GM21390 (cell line): Measurements from ENCODE around the gene RSPH10B2.
"Not testable (repeated sequence)": the region's sequence is repeated elsewhere in the genome, so short reads cannot be mapped to it uniquely, and the experiment has no call there.

Experiments used
- ATAC-seq: cut with Tn5 transposase; IDR thresholded peaks from one replicate; pipeline ENCODE4 v1.9.1; 2021; ENCODE audit not compliant: unreplicated experiment

The RSPH10B2 gene

GRCh38 chr7:6842278-6842921 is 88.5 kb downstream of the RSPH10B2 start:
- ATAC-seq = not testable (repeated sequence)

DNA sequence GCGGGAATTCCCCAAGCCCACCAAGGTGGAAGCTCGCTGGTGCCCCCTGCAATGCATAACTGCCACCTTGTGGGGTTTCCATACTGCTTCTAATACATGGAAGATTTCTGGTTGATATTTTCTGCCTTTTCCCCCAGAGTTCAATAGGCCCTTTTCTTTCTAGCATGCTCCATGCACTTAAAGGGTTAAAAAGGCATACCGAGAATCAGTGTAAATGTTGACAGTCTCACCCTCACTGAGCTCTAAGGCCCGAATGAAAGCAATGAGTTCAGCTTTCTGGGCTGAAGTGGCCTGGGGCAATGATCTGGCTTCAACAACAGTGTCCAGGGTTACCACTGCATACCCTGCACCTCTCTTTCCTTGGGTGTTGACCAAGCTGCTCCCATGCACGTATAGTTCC is 89.2 kb downstream of the RSPH10B2 start:
- ATAC-seq = not testable (repeated sequence)

GRCh38 chr7:6843654-6844053 is 89.8 kb downstream of the RSPH10B2 start:
- not testable (repeated sequence) for ATAC-seq

DNA sequence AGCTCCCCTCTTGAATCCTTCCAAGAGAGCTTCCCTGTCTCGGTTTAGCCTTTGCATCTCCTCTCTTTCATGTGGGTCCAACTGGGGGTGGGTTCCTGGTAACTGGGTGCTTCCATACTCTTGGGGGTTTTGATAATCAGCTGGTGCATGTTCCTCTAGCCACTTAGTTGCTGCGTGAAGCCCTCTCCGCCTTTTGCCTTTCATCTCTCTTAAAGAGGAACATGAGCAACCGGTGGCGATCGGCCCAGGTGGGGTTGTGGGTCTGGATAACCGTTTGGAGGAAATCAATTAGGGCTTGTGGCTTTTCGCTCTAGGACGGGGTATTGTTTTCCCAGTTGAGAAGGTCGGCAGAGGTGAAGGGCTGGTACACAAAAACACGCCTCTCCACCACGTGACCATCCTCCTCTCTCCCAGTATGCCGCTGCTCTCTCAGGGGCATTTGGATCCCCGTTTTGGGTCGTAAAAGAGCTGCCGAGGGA is 92.1 kb downstream of the RSPH10B2 start:
- ATAC-seq = not testable (repeated sequence)

- not testable (repeated sequence) for ATAC-seq
Measured at GRCh38 chr7:6847751-6848150, 93.8 kb downstream of the RSPH10B2 start.
